HepG2 (cell line): ENCODE results near the gene ACSF3. TPM values are rescaled to one million over a fixed set of nuclear protein-coding genes. Genes with fewer than 3 reads are reported as not detected.

Experiments used
- CEBPG ChIP-seq: IDR thresholded peaks from 2 replicates; pipeline ENCODE4 v1.6.1; 2016
- FOSL2 ChIP-seq: sonication (generic); formaldehyde crosslinking; IDR thresholded peaks from 2 replicates; pipeline ENCODE4 v1.4.0; 2020; ENCODE audit warnings: missing genetic modification reagents
- HHEX ChIP-seq: IDR thresholded peaks from 2 replicates; pipeline ENCODE4 v1.6.1; 2016; ENCODE audit warnings: control low read depth
- IRF2 ChIP-seq: IDR thresholded peaks from 2 replicates; pipeline ENCODE4 v1.6.1; 2018; ENCODE audit warnings: missing genetic modification reagents, missing compliant biosample characterization
- NFYB ChIP-seq: sonication (generic); formaldehyde crosslinking; IDR thresholded peaks from 2 replicates; pipeline ENCODE4 v1.4.0; 2020; ENCODE audit warnings: missing genetic modification reagents
- SRSF9 ChIP-seq: fragments of 200-400 bp; formaldehyde crosslinking; IDR thresholded peaks from 2 replicates; pipeline ENCODE4 v1.6.1; 2018; ENCODE audit warnings: borderline replicate concordance, mild to moderate bottlenecking, low read depth, low read length; ENCODE audit not compliant: insufficient read depth, poor library complexity, severe bottlenecking
- ZFP41 ChIP-seq: sonication (generic); formaldehyde crosslinking; IDR thresholded peaks from 2 replicates; pipeline ENCODE4 v1.4.0; 2020; ENCODE audit warnings: mild to moderate bottlenecking, missing genetic modification reagents, borderline replicate concordance
- ZNF225 ChIP-seq: sonication (generic); formaldehyde crosslinking; IDR thresholded peaks from 2 replicates; pipeline ENCODE4 v1.4.0; 2020; ENCODE audit warnings: mild to moderate bottlenecking, missing genetic modification reagents
- ZNF292 ChIP-seq: sonication (generic); formaldehyde crosslinking; IDR thresholded peaks from 2 replicates; pipeline ENCODE4 v1.8.1; 2022; ENCODE audit warnings: mild to moderate bottlenecking, low read depth, missing genetic modification reagents, borderline replicate concordance
- ZNF30 ChIP-seq: sonication (generic); formaldehyde crosslinking; IDR thresholded peaks from 2 replicates; pipeline ENCODE4 v1.5.0; 2020; ENCODE audit warnings: mild to moderate bottlenecking, missing genetic modification reagents
- ZNF543 ChIP-seq: sonication (generic); formaldehyde crosslinking; IDR thresholded peaks from 2 replicates; pipeline ENCODE4 v1.4.0; 2020; ENCODE audit warnings: mild to moderate bottlenecking, missing genetic modification reagents
- ZNF546 ChIP-seq: sonication (generic); formaldehyde crosslinking; conservative IDR thresholded peaks from 2 replicates; pipeline ENCODE4 v1.8.1; 2023; ENCODE audit warnings: mild to moderate bottlenecking, missing genetic modification reagents
- ZNF777 ChIP-seq: sonication (generic); formaldehyde crosslinking; IDR thresholded peaks from 2 replicates; pipeline ENCODE4 v1.4.0; 2020; ENCODE audit warnings: missing genetic modification reagents
- ZSCAN30 ChIP-seq: sonication (generic); formaldehyde crosslinking; IDR thresholded peaks from 2 replicates; pipeline ENCODE4 v1.5.0; 2020; ENCODE audit warnings: mild to moderate bottlenecking, missing genetic modification reagents
- ZZZ3 ChIP-seq: sonication (generic); formaldehyde crosslinking; IDR thresholded peaks from 2 replicates; pipeline ENCODE4 v1.4.0; 2020; ENCODE audit warnings: missing genetic modification reagents, mild to moderate bottlenecking, borderline replicate concordance
- polyA plus RNA-seq, 8 experiments: library from polyadenylated mRNA; depleted of rRNA in 3 of 8; stranded (reverse) in 7 of 8; unstranded in 1 of 8; fragments of >200 nt; fragmentation: Illumina TruSeq in 4 of 8; extraction: Trizol in 4 of 8; gene quantifications; 2 replicates each; pipeline versions ENCODE4 v1.2.1 to v1.2.3, GENCODE V29; 2011 to 2016; ENCODE audit warnings: low read depth in 4 of 8, missing spikeins in 1 of 8, mixed read lengths in 1 of 8; ENCODE audit not compliant: insufficient read depth in 1 of 8
- total RNA-seq, 5 experiments: library from RNA; depleted of rRNA; stranded (reverse); fragments of >200 nt; fragmentation: Illumina TruSeq; extraction: Trizol; gene quantifications; 2 replicates each; pipeline ENCODE4 v1.2.3, GENCODE V29; 2016; ENCODE audit warnings: low read depth in 1 of 5
- TF ChIP-seq, protein P1 (sequence below): sonication (generic); formaldehyde crosslinking; IDR thresholded peaks from 2 replicates; pipeline ENCODE4 v1.5.0; 2020; ENCODE audit warnings: mild to moderate bottlenecking, missing genetic modification reagents, moderate library complexity
- TF ChIP-seq, protein P2 (sequence below): sonication (generic); formaldehyde crosslinking; conservative IDR thresholded peaks from 2 replicates; pipeline ENCODE4 v1.5.0; 2020; ENCODE audit warnings: missing genetic modification reagents
- TF ChIP-seq, protein P3 (sequence below): sonication (generic); formaldehyde crosslinking; IDR thresholded peaks from 2 replicates; pipeline ENCODE4 v1.5.0; 2020; ENCODE audit warnings: missing genetic modification reagents
- TF ChIP-seq, protein P4 (sequence below): sonication (generic); formaldehyde crosslinking; IDR thresholded peaks from 2 replicates; pipeline ENCODE4 v1.5.1; 2020; ENCODE audit warnings: missing genetic modification reagents, mild to moderate bottlenecking, borderline replicate concordance
- TF ChIP-seq, protein P5 (sequence below): sonication (generic); formaldehyde crosslinking; IDR thresholded peaks from 2 replicates; pipeline ENCODE4 v1.5.0; 2020; ENCODE audit warnings: missing genetic modification reagents, mild to moderate bottlenecking, borderline replicate concordance
- TF ChIP-seq, protein P6 (sequence below): sonication (generic); formaldehyde crosslinking; IDR thresholded peaks from 2 replicates; pipeline ENCODE4 v1.4.0; 2020; ENCODE audit warnings: missing genetic modification reagents

The ACSF3 gene
- total and polyA plus RNA-seq, 2 of the 13 experiments (the other 11 are each of a cell fraction or from before 2014, with no cell fraction given): 14.9 to 30.6 TPM

DNA sequence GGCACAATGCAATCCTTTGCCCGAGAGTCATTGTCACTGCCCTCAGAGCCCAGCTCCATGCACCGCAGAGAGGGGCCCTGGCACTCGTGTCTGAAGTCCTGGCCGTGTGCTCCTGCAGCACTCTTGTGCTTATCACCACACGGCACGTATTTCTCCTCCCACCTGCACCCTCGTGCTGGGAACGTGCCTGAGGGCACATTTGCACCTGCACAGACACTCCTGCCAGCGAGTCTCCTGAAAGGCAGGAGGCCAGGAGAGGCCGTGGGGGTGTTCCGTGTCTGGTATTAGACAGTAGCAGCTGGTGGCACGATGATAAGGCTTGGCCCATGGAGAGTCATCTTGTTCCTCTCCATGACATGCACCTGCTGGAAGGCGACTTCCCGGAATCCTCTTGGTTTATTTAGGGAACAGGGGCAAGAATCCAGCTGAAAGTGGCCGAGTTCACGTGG, 3.4 kb upstream of the ACSF3 start (continued):
- TF ChIP-seq ZNF30 (CRISPR knock-in tag) (peak; percentile 92), FOSL2 (CRISPR knock-in tag) (no peak), CEBPG (no peak), ZZZ3 (CRISPR knock-in tag) (no peak), ZNF546 (CRISPR knock-in tag) (peak; percentile 94), NFYB (no peak), HHEX (no peak), ZNF292 (CRISPR knock-in tag) (no peak), SRSF9 (no peak), ZSCAN30 (CRISPR knock-in tag) (no peak), ZNF225 (peak; percentile 65; the same call in 1 of the 2 replicates), ZNF543 (CRISPR knock-in tag) (no peak), IRF2 (CRISPR knock-in tag) (no peak), ZNF777 (no peak), ZFP41 (CRISPR knock-in tag) (peak; percentile 94; the same call in 1 of the 2 replicates)
- TF ChIP-seq, protein P1, sequence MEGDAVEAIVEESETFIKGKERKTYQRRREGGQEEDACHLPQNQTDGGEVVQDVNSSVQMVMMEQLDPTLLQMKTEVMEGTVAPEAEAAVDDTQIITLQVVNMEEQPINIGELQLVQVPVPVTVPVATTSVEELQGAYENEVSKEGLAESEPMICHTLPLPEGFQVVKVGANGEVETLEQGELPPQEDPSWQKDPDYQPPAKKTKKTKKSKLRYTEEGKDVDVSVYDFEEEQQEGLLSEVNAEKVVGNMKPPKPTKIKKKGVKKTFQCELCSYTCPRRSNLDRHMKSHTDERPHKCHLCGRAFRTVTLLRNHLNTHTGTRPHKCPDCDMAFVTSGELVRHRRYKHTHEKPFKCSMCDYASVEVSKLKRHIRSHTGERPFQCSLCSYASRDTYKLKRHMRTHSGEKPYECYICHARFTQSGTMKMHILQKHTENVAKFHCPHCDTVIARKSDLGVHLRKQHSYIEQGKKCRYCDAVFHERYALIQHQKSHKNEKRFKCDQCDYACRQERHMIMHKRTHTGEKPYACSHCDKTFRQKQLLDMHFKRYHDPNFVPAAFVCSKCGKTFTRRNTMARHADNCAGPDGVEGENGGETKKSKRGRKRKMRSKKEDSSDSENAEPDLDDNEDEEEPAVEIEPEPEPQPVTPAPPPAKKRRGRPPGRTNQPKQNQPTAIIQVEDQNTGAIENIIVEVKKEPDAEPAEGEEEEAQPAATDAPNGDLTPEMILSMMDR (CRISPR knock-in tag): no peak
- TF ChIP-seq, protein P2, sequence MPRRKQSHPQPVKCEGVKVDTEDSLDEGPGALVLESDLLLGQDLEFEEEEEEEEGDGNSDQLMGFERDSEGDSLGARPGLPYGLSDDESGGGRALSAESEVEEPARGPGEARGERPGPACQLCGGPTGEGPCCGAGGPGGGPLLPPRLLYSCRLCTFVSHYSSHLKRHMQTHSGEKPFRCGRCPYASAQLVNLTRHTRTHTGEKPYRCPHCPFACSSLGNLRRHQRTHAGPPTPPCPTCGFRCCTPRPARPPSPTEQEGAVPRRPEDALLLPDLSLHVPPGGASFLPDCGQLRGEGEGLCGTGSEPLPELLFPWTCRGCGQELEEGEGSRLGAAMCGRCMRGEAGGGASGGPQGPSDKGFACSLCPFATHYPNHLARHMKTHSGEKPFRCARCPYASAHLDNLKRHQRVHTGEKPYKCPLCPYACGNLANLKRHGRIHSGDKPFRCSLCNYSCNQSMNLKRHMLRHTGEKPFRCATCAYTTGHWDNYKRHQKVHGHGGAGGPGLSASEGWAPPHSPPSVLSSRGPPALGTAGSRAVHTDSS (CRISPR knock-in tag): no peak
- TF ChIP-seq, protein P3, sequence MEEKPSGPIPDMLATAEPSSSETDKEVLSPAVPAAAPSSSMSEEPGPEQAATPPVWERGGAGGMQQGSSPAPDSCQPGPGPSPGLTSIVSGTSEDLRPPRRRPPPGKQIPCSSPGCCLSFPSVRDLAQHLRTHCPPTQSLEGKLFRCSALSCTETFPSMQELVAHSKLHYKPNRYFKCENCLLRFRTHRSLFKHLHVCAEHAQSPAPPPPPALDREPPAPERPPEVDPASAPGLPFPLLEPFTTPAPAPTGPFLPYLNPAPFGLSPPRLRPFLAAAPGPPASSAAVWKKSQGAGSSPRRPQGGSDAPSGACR (CRISPR knock-in tag): 0 out of 2 replicates have a peak, but pooled peaks have one; percentile 58
- TF ChIP-seq, protein P4, sequence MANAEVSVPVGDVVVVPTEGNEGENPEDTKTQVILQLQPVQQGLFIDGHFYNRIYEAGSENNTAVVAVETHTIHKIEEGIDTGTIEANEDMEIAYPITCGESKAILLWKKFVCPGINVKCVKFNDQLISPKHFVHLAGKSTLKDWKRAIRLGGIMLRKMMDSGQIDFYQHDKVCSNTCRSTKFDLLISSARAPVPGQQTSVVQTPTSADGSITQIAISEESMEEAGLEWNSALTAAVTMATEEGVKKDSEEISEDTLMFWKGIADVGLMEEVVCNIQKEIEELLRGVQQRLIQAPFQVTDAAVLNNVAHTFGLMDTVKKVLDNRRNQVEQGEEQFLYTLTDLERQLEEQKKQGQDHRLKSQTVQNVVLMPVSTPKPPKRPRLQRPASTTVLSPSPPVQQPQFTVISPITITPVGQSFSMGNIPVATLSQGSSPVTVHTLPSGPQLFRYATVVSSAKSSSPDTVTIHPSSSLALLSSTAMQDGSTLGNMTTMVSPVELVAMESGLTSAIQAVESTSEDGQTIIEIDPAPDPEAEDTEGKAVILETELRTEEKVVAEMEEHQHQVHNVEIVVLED (CRISPR knock-in tag): peak; percentile 63
- TF ChIP-seq, protein P5, sequence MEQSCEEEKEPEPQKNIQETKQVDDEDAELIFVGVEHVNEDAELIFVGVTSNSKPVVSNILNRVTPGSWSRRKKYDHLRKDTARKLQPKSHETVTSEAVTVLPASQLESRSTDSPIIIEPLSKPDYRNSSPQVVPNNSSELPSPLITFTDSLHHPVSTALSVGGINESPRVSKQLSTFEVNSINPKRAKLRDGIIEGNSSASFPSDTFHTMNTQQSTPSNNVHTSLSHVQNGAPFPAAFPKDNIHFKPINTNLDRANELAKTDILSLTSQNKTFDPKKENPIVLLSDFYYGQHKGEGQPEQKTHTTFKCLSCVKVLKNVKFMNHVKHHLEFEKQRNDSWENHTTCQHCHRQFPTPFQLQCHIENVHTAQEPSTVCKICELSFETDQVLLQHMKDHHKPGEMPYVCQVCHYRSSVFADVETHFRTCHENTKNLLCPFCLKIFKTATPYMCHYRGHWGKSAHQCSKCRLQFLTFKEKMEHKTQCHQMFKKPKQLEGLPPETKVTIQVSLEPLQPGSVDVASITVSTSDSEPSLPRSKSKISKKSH (CRISPR knock-in tag): peak; percentile 85
- TF ChIP-seq, protein P6, sequence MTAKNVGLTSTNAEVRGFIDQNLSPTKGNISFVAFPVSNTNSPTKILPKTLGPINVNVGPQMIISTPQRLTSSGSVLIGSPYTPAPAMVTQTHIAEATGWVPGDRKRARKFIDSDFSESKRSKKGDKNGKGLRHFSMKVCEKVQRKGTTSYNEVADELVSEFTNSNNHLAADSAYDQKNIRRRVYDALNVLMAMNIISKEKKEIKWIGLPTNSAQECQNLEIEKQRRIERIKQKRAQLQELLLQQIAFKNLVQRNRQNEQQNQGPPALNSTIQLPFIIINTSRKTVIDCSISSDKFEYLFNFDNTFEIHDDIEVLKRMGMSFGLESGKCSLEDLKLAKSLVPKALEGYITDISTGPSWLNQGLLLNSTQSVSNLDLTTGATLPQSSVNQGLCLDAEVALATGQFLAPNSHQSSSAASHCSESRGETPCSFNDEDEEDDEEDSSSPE: peak; percentile 64; the same call in 1 of the 2 replicates
